GM12873 (cell line): ENCODE data around the gene KCNT1.

Experiments used
- CTCF ChIP-seq: IDR thresholded peaks from 2 replicates; pipeline ENCODE4 v1.5.1; 2012; ENCODE audit warnings: low read depth, mild to moderate bottlenecking, moderate library complexity, low read length, control low read depth; ENCODE audit not compliant: insufficient read depth; ENCODE audit errors: missing control alignments

The KCNT1 gene

GRCh38 chr9:135772056-135772646 lies 70.2 kb downstream of the KCNT1 start:
- no peak for TF ChIP-seq CTCF

GRCh38 chr9:135772702-135773493 lies 70.9 kb downstream of the KCNT1 start:
- TF ChIP-seq CTCF = no peak

- TF ChIP-seq CTCF = no peak
Observed at GRCh38 chr9:135773530-135774238, 71.7 kb downstream of the KCNT1 start.

- TF ChIP-seq CTCF = no peak
Observed at GRCh38 chr9:135774239-135774747, 72.3 kb downstream of the KCNT1 start.

GRCh38 chr9:135774794-135775525 lies 73.0 kb downstream of the KCNT1 start:
- no peak for TF ChIP-seq CTCF

GRCh38 chr9:135775911-135776310 lies 73.9 kb downstream of the KCNT1 start:
- no peak for TF ChIP-seq CTCF
